HepG2 (cell line): ENCODE measurements around the gene FRMD8. TPM values are rescaled to one million over a fixed set of nuclear protein-coding genes. Genes with fewer than 3 reads are reported as not detected.

ENCODE experiments used
- ATAC-seq: fragments of 200-7000 bp; cut with Tn5 transposase; 3 replicates; pipeline ENCODE4 v1.9.1; 2020; ENCODE audit warnings: mild to moderate bottlenecking, moderate library complexity
- BruUV-seq: library from RNA; stranded (reverse); fragments of 400-500 nt; replicated peaks from 2 replicates; lab custom pipeline; 2021; lab: Mats Ljungman, UMichigan
- CTCF ChIA-PET: fragments of 300-600 bp; formaldehyde crosslinking; extraction: SDS; loops from one replicate; lab custom pipeline; 2021; ENCODE audit warnings: low total read pairs, inconsistent platforms, low intra/inter-chr PET ratio; lab: Yijun Ruan, JAX
- POLR2A ChIA-PET: fragments of 350-600 bp; sonication (Branson Sonifier 250); formaldehyde crosslinking; loops from one replicate; lab custom pipeline; 2020; ENCODE audit warnings: antibody characterized with exemption, inconsistent platforms; lab: Yijun Ruan, JAX
- DNase-seq: peaks from one replicate; pipeline ENCODE4 v3.0.0-alpha.2; 2015; ENCODE audit warnings: low spot score
- FAIRE-seq: peaks from 3 replicates; lab custom pipeline; 2011; peaks lifted over from hg19 to GRCh38; lab: Jason Lieb, UNC
- H2AFZ ChIP-seq: one replicate; pipeline ENCODE4 v1.6.1; 2011; ENCODE audit warnings: low read length, inconsistent platforms
- H3K27ac ChIP-seq: fragments of 300-600 bp; 3 replicates; pipeline ENCODE4 v1.8.0; 2011; ENCODE audit warnings: mixed run types, mild to moderate bottlenecking, mixed read lengths, low read length, inconsistent platforms; ENCODE audit not compliant: insufficient read depth; ENCODE audit errors: extremely low read length
- H3K27me3 ChIP-seq, 2 experiments: fragments of 200-600 bp in 1 of 2; 2 replicates in 1 of 2; 3 replicates in 1 of 2; pipeline versions ENCODE4 v1.6.0 to v1.8.0; 2011; ENCODE audit warnings: low read length in 2 of 2, mild to moderate bottlenecking in 2 of 2, moderate library complexity in 2 of 2, inconsistent platforms in 1 of 2; ENCODE audit not compliant: insufficient read depth in 2 of 2, control insufficient read depth in 1 of 2
- H3K36me3 ChIP-seq, 2 experiments: fragments of 200-600 bp in 1 of 2; replicated peaks in 1 of 2; 2 replicates in 1 of 2; 3 replicates in 1 of 2; pipeline versions ENCODE4 v1.5.1 to v1.8.0; 2011; ENCODE audit warnings: low read length in 2 of 2, inconsistent platforms in 1 of 2; ENCODE audit not compliant: insufficient read depth in 2 of 2, control insufficient read depth in 1 of 2
- H3K4me1 ChIP-seq: 2 replicates; pipeline ENCODE4 v1.5.1; 2012; ENCODE audit warnings: low read length, inconsistent platforms; ENCODE audit not compliant: insufficient read depth
- H3K4me2 ChIP-seq: 2 replicates; pipeline ENCODE4 v1.6.0; 2011; ENCODE audit warnings: low read depth, low read length, inconsistent platforms
- H3K4me3 ChIP-seq, 3 experiments: fragments of 200-600 bp in 1 of 3; sonication (generic), shearing (Covaris generic) in 1 of 3; replicated peaks in 1 of 3; 2 replicates each; pipeline ENCODE4 v1.5.1; 2011 to 2016; ENCODE audit warnings: low read length in 3 of 3, inconsistent platforms in 2 of 3, low read depth in 2 of 3, mild to moderate bottlenecking in 2 of 3, control low read depth in 1 of 3, mixed read lengths in 1 of 3; ENCODE audit not compliant: insufficient read depth in 1 of 3
- H3K79me2 ChIP-seq: one replicate; pipeline ENCODE4 v1.6.1; 2011; ENCODE audit warnings: low read length, inconsistent platforms; ENCODE audit not compliant: insufficient read depth
- H3K9ac ChIP-seq: 2 replicates; pipeline ENCODE4 v1.6.0; 2011; ENCODE audit warnings: mild to moderate bottlenecking, low read depth, low read length, inconsistent platforms; ENCODE audit not compliant: insufficient read depth
- H3K9me3 ChIP-seq: 2 replicates; pipeline ENCODE4 v1.5.1; 2012; ENCODE audit warnings: mild to moderate bottlenecking, low read length
- H4K20me1 ChIP-seq: 2 replicates; pipeline ENCODE4 v1.6.0; 2011; ENCODE audit warnings: inconsistent platforms, mild to moderate bottlenecking, low read length, moderate library complexity; ENCODE audit not compliant: insufficient read depth
- CEBPB ChIP-seq: IDR thresholded peaks from 2 replicates; pipeline ENCODE4 v1.6.1; 2011; ENCODE audit warnings: low read depth, low read length, improper control_type of control experiment, borderline replicate concordance
- CENPBD1 ChIP-seq: sonication (generic); formaldehyde crosslinking; IDR thresholded peaks from 2 replicates; pipeline ENCODE4 v1.8.0; 2022; ENCODE audit warnings: missing genetic modification reagents, low read depth, mild to moderate bottlenecking, borderline replicate concordance
- DR1 ChIP-seq: sonication (generic); formaldehyde crosslinking; IDR thresholded peaks from 2 replicates; pipeline ENCODE4 v1.8.0; 2021; ENCODE audit warnings: mild to moderate bottlenecking, missing genetic modification reagents, inconsistent platforms
- EP300 ChIP-seq, 3 experiments: sonication (generic) in 1 of 3; formaldehyde crosslinking in 1 of 3; IDR thresholded peaks; 2 replicates each; pipeline versions ENCODE4 v1.5.1 to v1.6.1; 2011 to 2020; ENCODE audit warnings: low read depth in 2 of 3, low read length in 2 of 3, borderline replicate concordance in 1 of 3, improper control_type of control experiment in 1 of 3, mild to moderate bottlenecking in 1 of 3, missing genetic modification reagents in 1 of 3, moderate library complexity in 1 of 3
- HNRNPL ChIP-seq: fragments of 200-400 bp; formaldehyde crosslinking; IDR thresholded peaks from 2 replicates; pipeline ENCODE4 v1.6.1; 2017; ENCODE audit warnings: mild to moderate bottlenecking, low read depth, low read length
- JUNB ChIP-seq: sonication (generic); formaldehyde crosslinking; IDR thresholded peaks from 2 replicates; pipeline ENCODE4 v1.8.0; 2022; ENCODE audit warnings: missing genetic modification reagents, mild to moderate bottlenecking, borderline replicate concordance
- KDM6A ChIP-seq: IDR thresholded peaks from 2 replicates; pipeline ENCODE4 v1.6.1; 2016; ENCODE audit warnings: low read depth
- MED1 ChIP-seq: sonication (generic); formaldehyde crosslinking; IDR thresholded peaks from 2 replicates; pipeline ENCODE4 v1.4.0; 2020; ENCODE audit warnings: missing genetic modification reagents
- MIER2 ChIP-seq: IDR thresholded peaks from 2 replicates; pipeline ENCODE4 v1.6.1; 2016; ENCODE audit warnings: missing biosample characterization, missing genetic modification reagents
- MTA1 ChIP-seq: sonication (generic); formaldehyde crosslinking; IDR thresholded peaks from 2 replicates; pipeline ENCODE4 v1.4.0; 2020; ENCODE audit warnings: missing genetic modification reagents, mild to moderate bottlenecking, borderline replicate concordance
- PHF20 ChIP-seq: sonication (generic); formaldehyde crosslinking; IDR thresholded peaks from 2 replicates; pipeline ENCODE4 v1.5.0; 2020; ENCODE audit warnings: mild to moderate bottlenecking, missing genetic modification reagents
- WGBS: methylation state at CpG from one replicate; pipeline ENCODE4 v1.1.6; 2017; ENCODE audit warnings: low lambda C conversion rate; 5-methylcytosine and 5-hydroxymethylcytosine counted together
- in situ Hi-C: cut with HindIII; loops from 2 replicates; pipeline ENCODE4 v1.10.0; 2017; ENCODE audit warnings: low pct_unique_long_range_greater_than_20kb; ENCODE audit not compliant: extremely low pct_ligation_motif_present
- intact Hi-C: fragments of 100-400 bp; cut with micrococcal nuclease; formaldehyde crosslinking; loops from one replicate; pipeline ENCODE4 v1.10.0; 2022; ENCODE audit not compliant: unreplicated experiment
- polyA plus RNA-seq, 8 experiments: library from polyadenylated mRNA; depleted of rRNA in 3 of 8; stranded (reverse) in 7 of 8; unstranded in 1 of 8; fragments of >200 nt; fragmentation: Illumina TruSeq in 4 of 8; extraction: Trizol in 4 of 8; gene quantifications; 2 replicates each; pipeline versions ENCODE4 v1.2.1 to v1.2.3, GENCODE V29; 2011 to 2016; ENCODE audit warnings: low read depth in 4 of 8, missing spikeins in 1 of 8, mixed read lengths in 1 of 8; ENCODE audit not compliant: insufficient read depth in 1 of 8
- total RNA-seq, 5 experiments: library from RNA; depleted of rRNA; stranded (reverse); fragments of >200 nt; fragmentation: Illumina TruSeq; extraction: Trizol; gene quantifications; 2 replicates each; pipeline ENCODE4 v1.2.3, GENCODE V29; 2016; ENCODE audit warnings: low read depth in 1 of 5
- TF ChIP-seq, protein P1 (sequence below): IDR thresholded peaks from 2 replicates; pipeline ENCODE4 v1.6.1; 2016; ENCODE audit warnings: missing compliant biosample characterization, missing genetic modification reagents, borderline replicate concordance
- TF ChIP-seq, protein P2 (sequence below): sonication (generic); formaldehyde crosslinking; IDR thresholded peaks from 2 replicates; pipeline ENCODE4 v1.5.1; 2020; ENCODE audit warnings: missing genetic modification reagents, mild to moderate bottlenecking, borderline replicate concordance

Gene FRMD8
- total and polyA plus RNA-seq, 2 of the 13 experiments (the other 11 are each of a cell fraction or from before 2014, with no cell fraction given), result 5.8 to 20.6 TPM

DNA sequence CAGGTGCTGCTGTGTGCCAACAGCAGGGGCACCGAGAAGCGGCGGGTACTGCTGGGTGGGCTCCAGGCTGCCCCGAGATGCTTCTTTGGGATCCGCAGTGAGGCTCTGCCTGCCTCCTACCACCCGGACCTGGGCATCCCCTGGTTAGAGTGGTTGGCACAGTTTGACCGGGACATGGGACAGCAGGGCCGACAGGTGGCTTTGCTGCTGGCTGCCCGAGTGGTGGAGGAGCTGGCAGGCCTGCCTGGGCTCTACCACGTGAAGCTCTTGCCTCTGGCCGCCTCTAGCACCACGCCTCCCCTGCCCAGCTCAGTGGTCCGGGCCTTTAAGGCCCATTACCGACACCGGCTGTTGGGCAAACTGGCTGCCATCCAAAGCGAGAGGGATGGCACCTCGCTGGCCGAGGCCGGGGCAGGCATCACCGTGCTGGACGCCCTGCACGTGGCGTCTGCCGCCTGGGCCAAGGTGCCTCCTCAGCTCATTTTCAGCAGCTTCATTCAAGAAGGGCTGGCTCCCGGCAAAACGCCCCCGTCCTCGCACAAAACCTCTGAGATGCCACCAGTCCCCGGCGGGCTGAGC lies 30.0 kb upstream of the FRMD8 start:
- Histone ChIP-seq H3K4me2 (no peak overlapping the region), H3K36me3 (peaks cover 8 to 12% of the 10 kb centered on the region in 2 experiments; a peak in 3 of 5 replicates), H4K20me1 (no peaks in the 10 kb centered on the region), H2AFZ (no peak overlapping the region), H3K27ac (no peak overlapping the region), H3K4me1 (peaks cover 50% of the 10 kb centered on the region), H3K9me3 (no peaks in the 10 kb centered on the region), H3K9ac (no peak overlapping the region), H3K27me3 (no peaks in the 10 kb centered on the region), H3K79me2 (no peaks in the 10 kb centered on the region), H3K4me3 (no peak overlapping the region)
- BruUV-seq, result no TSS peak
- no peak for ATAC-seq
- TF ChIP-seq HNRNPL (peak; percentile 50), CENPBD1 (CRISPR knock-in tag) (no peak), MTA1 (peak; percentile 22; the same call in 1 of the 2 replicates)
- DNase-seq, result no peak
- in situ Hi-C loops, result no loop called here
- POLR2A ChIA-PET, result interaction anchor here (0.9 to 6.3 kb wide), 8 partner anchors 14 to 219 kb away, joined by 3 to 87 read pairs (median 24); partner anchors contain the start of genes DPF2, EHBP1L1, MALAT1 and NEAT1
- 97% methylated on average over 15 of the region's 30 CpGs for WGBS
- CTCF ChIA-PET, result no interaction called here
- no peak for FAIRE-seq
- intact Hi-C loops, result no loop called here

DNA sequence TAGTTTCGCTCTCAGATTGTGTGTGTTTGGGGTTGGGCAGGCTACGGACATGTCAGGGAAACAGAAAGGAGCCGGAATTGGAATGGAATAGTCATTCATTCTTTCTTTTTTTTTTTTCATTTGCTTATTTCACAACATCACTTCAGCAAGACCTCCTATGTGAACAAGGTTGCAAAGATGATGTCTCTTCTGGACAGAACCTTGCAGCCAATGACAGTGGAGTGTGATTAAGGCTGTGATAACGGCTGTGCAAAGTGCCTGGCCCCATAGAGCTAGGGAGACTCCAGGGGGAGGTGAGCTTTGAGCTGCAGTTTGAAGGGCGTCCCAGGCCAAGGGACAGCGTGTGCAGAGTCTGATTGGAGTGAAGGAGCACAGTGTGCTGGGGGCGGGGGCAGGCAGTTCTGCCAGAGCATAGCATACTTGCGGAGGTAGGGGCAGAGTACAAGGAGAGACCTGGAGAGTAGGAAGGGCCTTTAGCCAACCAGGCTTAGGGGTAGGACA lies 28.5 kb upstream of the FRMD8 start:
- Histone ChIP-seq H3K9ac (peak overlapping the region; percentile 48), H2AFZ (no peak overlapping the region), H4K20me1 (no peaks in the 10 kb centered on the region), H3K4me1 (peaks cover 56% of the 10 kb centered on the region), H3K79me2 (no peaks in the 10 kb centered on the region), H3K4me2 (peak overlapping the region; percentile 76), H3K36me3 (0 out of 5 replicates have a peak, but pooled peaks cover 0 to 2% of the 10 kb centered on the region in 2 experiments), H3K27me3 (no peaks in the 10 kb centered on the region), H3K27ac (peak overlapping the region; percentile 75), H3K4me3 (peak overlapping the region in 2 of 3 experiments; percentile 4 to 56; a peak in 3 of 6 replicates), H3K9me3 (no peaks in the 10 kb centered on the region)
- peak; percentile 95 for DNase-seq
- WGBS, result 1% methylated on average over 8 of the region's 8 CpGs
- intact Hi-C loops (no loop called here), in situ Hi-C loops (no loop called here)
- peak; percentile 80 for ATAC-seq
- no TSS peak for BruUV-seq
- FAIRE-seq, result peak; percentile 98
- CTCF ChIA-PET, result no interaction called here
- POLR2A ChIA-PET, result interaction anchor here (0.6 to 6.3 kb wide), 26 partner anchors 9 to 236 kb away, joined by 3 to 87 read pairs (median 5); partner anchors contain the start of genes DPF2, FAU, MALAT1 and NEAT1
- TF ChIP-seq MIER2 (CRISPR knock-in tag), result peak; percentile 21; the same call in 1 of the 2 replicates
- TF ChIP-seq JUNB (CRISPR knock-in tag), result peak; percentile 45; the same call in 1 of the 2 replicates
- TF ChIP-seq MED1 (CRISPR knock-in tag), result peak; percentile 77
- peak in 1 of 2 experiments; percentile 73; a peak in 2 of 4 replicates for TF ChIP-seq EP300 (IDR thresholded peaks at IDR 0.05; ENCODE audit: low read depth in 2 of 2, low read length in 2 of 2)
- no peak for TF ChIP-seq EP300 (CRISPR knock-in tag; IDR thresholded peaks at IDR 0.05; ENCODE audit: borderline replicate concordance)
- TF ChIP-seq KDM6A (CRISPR knock-in tag), result peak; percentile 52; the same call in 1 of the 2 replicates
- TF ChIP-seq PHF20, result peak; percentile 34; the same call in 1 of the 2 replicates
- peak; percentile 49 for TF ChIP-seq DR1 (CRISPR knock-in tag)
- peak; percentile 95 for TF ChIP-seq CEBPB
- TF ChIP-seq, protein P1, sequence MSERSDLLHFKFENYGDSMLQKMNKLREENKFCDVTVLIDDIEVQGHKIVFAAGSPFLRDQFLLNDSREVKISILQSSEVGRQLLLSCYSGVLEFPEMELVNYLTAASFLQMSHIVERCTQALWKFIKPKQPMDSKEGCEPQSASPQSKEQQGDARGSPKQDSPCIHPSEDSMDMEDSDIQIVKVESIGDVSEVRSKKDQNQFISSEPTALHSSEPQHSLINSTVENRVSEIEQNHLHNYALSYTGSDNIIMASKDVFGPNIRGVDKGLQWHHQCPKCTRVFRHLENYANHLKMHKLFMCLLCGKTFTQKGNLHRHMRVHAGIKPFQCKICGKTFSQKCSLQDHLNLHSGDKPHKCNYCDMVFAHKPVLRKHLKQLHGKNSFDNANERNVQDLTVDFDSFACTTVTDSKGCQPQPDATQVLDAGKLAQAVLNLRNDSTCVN (CRISPR knock-in tag), result 0 out of 2 replicates have a peak, but pooled peaks have one; percentile 13
- TF ChIP-seq, protein P2, sequence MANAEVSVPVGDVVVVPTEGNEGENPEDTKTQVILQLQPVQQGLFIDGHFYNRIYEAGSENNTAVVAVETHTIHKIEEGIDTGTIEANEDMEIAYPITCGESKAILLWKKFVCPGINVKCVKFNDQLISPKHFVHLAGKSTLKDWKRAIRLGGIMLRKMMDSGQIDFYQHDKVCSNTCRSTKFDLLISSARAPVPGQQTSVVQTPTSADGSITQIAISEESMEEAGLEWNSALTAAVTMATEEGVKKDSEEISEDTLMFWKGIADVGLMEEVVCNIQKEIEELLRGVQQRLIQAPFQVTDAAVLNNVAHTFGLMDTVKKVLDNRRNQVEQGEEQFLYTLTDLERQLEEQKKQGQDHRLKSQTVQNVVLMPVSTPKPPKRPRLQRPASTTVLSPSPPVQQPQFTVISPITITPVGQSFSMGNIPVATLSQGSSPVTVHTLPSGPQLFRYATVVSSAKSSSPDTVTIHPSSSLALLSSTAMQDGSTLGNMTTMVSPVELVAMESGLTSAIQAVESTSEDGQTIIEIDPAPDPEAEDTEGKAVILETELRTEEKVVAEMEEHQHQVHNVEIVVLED (CRISPR knock-in tag), result peak; percentile 47; the same call in 1 of the 2 replicates
